COLO668 (cell line): Measurements from ENCODE around the gene SPTLC3.
"Not testable (repeated sequence)": the region's sequence is repeated elsewhere in the genome, so short reads cannot be mapped to it uniquely, and the experiment has no call there.

Experiments
- DNase-seq: peaks from one replicate; lab custom pipeline; 2025; ENCODE audit not compliant: unreplicated experiment; lab: John Stamatoyannopoulos, UW

Gene SPTLC3

GRCh38 chr20:13008761-13009681, at the start of gene SPTLC3:
SPTLC3 (plus strand) TSS chr20:13008972; CDS start chr20:13009268, 296 bp downstream.
- no peak for DNase-seq

- DNase-seq: no peak
Observed at GRCh38 chr20:12961725-12962124, 47.0 kb upstream of the SPTLC3 start.

- DNase-seq: no peak
Observed at GRCh38 chr20:12962895-12963294, 45.9 kb upstream of the SPTLC3 start.

GRCh38 chr20:12963416-12963815, 45.4 kb upstream of the SPTLC3 start:
- no peak for DNase-seq

GRCh38 chr20:12965212-12965869, 43.4 kb upstream of the SPTLC3 start:
- no peak for DNase-seq

GRCh38 chr20:12965870-12966251, 42.9 kb upstream of the SPTLC3 start:
- no peak for DNase-seq

- no peak for DNase-seq
Observed at GRCh38 chr20:12966468-12967085, 42.2 kb upstream of the SPTLC3 start.

GRCh38 chr20:12967932-12968331, 40.8 kb upstream of the SPTLC3 start:
- DNase-seq: no peak

- DNase-seq: no peak
Observed at GRCh38 chr20:12968472-12968871, 40.3 kb upstream of the SPTLC3 start.

- DNase-seq: no peak
Observed at GRCh38 chr20:12969071-12969669, 39.6 kb upstream of the SPTLC3 start.

GRCh38 chr20:12970372-12970821, 38.4 kb upstream of the SPTLC3 start:
- DNase-seq: no peak

GRCh38 chr20:12975833-12976608, 32.8 kb upstream of the SPTLC3 start:
- DNase-seq: no peak

GRCh38 chr20:12976720-12977309, 32.0 kb upstream of the SPTLC3 start:
- no peak for DNase-seq

- no peak for DNase-seq
Observed at GRCh38 chr20:12977328-12978125, 31.2 kb upstream of the SPTLC3 start.

- DNase-seq: no peak
Observed at GRCh38 chr20:12978126-12978394, 30.7 kb upstream of the SPTLC3 start.

GRCh38 chr20:12978613-12979495, 29.9 kb upstream of the SPTLC3 start:
- DNase-seq: no peak

GRCh38 chr20:12979713-12980112, 29.1 kb upstream of the SPTLC3 start:
- DNase-seq: not testable (repeated sequence)

- no peak for DNase-seq
Observed at GRCh38 chr20:12982098-12982497, 26.7 kb upstream of the SPTLC3 start.
